ENCODE measurements around the gene CDKN2C.
"Not testable (repeated sequence)": the region's sequence is repeated elsewhere in the genome, so short reads cannot be mapped to it uniquely, and the experiment has no call there.

The CDKN2C gene

DNA sequence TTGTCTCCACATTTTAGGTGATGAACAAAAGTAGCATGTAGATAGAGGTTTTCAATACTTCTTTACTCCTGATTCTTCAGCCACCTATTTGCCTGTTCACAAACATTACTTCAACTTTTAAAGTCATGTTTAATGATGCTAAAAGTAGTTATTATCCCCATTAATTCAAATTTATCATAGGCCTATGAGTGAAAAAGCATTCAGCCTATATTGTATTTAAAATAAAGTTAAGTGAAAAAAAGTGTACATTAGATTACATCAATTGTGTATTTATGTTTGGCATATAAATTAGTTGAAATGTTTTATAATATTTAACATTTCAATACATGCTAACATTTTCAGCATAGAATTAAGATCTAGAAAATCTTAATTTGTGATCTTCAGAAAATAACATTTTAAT lies 10.5 kb downstream of the CDKN2C start:
- DNase-seq: no peak

DNA sequence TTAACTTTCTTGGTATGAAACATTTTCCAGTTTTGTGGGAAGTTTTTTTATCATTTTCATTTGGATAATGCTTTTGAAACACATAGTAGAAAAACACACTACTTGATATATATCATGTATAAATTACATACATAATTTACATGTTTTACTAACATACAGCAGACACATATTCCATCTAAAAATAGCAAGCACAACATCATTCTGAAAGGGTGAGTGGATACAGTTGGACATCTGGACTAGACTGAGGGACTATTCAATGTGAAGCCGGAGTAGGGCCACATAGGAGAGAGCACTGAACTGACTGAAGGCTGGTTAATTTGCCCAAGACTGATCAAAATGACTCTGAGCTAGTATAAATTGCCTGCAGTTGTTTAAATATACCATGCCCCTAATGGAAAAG lies 11.7 kb downstream of the CDKN2C start:
- no peak for DNase-seq

GRCh38 chr1:50982611-50983010 lies 12.6 kb downstream of the CDKN2C start:
- no peak for DNase-seq

DNA sequence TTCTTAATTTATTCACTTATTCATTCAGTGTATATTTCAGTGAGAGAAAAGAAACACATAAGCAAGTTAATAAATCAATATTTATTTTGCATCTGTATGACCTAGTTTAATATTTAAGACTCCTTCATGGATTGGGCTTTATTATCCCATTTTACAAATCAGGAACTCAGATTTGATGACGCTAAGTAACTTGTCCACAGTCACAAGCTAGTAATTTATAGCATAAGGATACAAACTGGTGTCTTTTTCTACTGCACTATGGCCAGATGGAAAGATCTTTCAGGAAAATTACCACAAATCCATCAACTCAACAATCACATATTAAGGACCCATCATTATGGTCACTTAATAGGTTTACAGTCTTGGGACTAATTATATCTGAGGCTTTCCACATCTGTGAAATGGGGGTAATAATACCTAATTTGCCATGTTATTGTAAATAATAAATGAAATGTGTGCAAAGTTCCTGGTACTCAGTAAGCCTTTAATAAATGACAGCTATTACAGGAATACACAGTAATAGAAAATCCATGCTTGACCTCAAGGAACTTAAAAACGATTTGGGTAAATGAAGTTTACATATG lies 13.3 kb downstream of the CDKN2C start:
- DNase-seq: no peak

- DNase-seq: no peak
Measured at GRCh38 chr1:50985094-50985493, 15.0 kb downstream of the CDKN2C start.

DNA sequence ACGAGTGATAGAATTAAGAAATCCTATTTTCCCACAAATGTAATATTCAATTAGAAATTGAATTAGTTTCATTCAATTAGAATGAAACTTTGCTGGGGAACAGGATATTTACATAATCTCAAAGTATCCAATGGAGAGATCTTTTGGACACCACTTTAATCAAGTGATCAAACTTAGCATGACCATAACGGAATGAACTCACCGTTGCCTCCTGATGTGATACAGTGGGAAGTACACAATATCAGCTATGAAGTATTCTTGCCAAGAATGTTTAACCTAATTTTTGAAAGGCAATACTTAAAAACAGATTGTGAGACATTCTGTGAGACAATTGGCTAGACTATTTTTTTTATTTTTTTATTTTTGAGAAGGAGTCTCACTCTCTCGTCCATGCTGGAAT lies 16.6 kb downstream of the CDKN2C start:
- peak in 1 of 4 experiments; percentile 4 for DNase-seq

DNA sequence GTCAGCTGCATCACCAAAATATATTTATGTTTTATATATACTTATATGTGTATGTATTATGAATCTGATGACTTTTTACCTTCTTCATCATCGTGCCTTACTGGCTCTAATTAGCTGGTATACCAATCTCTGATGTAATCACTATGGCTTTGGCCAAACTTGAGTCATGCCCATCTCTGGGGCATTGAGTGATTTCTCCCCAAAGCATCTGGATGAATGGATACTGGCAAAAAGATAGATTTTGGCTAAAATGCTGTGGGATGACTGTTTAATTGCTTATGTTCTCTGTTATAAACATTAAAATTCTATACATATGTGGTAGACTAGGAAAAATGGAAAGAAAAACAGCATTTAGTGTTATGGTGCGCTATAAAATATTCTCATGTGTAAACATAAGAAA lies 19.6 kb downstream of the CDKN2C start:
- no peak for DNase-seq

- no peak for DNase-seq
Measured at GRCh38 chr1:50992532-50993318, 22.7 kb downstream of the CDKN2C start.

GRCh38 chr1:50993645-50994044 lies 23.6 kb downstream of the CDKN2C start:
- DNase-seq: no peak

- DNase-seq: no peak
Measured at GRCh38 chr1:50994997-50995396, 25.0 kb downstream of the CDKN2C start.

GRCh38 chr1:50995651-50996050 lies 25.6 kb downstream of the CDKN2C start:
- no peak for DNase-seq

DNA sequence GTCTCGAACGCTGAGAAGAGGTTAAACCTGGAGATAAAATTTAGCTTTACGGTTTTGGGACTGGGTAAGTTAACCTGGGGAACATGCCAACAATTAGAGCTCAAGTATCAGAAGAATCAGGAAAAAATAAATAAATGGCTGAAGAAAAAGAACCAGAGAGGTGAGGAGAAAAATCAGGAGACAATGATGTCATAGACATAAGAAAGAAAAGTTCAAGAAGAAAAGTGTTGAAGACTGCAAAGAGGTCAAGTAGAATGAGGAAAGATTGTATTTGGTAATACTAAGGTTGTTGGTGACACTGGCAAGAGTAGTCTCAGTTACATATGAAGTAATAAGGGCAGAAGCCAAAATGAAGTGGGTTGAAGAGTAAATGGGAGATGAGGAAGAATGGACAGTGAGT lies 26.0 kb downstream of the CDKN2C start:
- peak in 1 of 4 experiments; percentile 19 for DNase-seq

DNA sequence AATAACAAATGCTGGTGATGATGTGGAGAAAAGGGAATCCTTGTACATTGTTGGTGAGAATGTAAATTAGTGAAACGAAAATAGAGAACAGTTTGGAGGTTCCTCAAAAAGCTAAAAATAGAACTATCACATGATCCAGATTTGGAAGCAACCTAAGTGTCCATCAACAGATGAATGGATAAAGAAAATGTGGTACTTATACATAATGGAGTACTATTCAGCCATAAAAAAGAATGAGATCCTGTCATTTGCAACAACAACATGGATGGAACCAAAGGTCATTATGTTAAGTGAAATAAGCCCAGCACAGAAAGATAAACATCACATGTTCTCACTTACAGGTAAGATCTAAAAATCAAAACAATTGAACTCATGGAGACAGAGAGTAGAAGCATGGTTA lies 29.3 kb downstream of the CDKN2C start:
- peak in 2 of 4 experiments; percentile 13 to 15 for DNase-seq

DNA sequence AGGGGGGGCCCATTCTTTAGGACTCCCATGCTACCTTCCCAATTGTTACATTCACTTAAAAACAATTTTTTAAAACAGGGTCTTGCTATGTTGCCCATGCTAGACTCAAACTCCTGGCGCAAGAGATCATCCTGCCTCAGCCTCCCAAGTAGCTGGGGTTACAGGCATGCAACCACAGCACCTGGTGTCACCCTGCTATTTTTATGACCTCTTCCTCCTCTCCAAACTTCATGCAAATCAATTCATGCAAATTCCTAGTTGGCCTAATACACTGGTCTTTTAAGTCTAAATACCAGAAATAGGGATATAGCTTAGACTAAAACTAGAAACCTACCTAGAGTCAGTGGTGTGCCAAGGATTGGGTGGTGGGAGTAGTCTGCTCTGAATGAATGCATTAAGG lies 30.1 kb downstream of the CDKN2C start:
- no peak for DNase-seq

GRCh38 chr1:51000651-51001050 lies 30.6 kb downstream of the CDKN2C start:
- DNase-seq: no peak

DNA sequence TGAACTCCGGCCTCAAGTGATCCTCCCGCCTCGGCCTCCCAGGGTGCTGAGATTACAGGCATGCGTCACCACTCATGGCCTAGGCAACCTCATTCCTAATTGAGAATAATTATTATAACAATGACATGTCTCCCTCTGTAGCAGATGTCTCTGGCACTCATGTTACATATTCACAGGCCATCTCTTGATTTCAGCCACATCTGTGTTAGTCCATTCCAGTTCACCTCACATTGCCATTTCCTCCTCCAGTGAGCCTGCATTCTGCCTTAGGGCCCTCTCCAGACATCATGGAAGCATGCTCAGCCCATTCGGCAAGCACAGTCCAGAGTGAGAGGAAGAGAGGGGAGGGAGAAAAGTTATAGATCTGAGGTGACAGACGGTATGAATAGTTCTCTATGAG lies 32.5 kb downstream of the CDKN2C start:
- no peak for DNase-seq

GRCh38 chr1:51005549-51005948 lies 35.5 kb downstream of the CDKN2C start:
- DNase-seq: not testable (repeated sequence)

GRCh38 chr1:51009381-51009780 lies 39.3 kb downstream of the CDKN2C start:
- no peak for DNase-seq

GRCh38 chr1:51014878-51015277 lies 44.8 kb downstream of the CDKN2C start:
- DNase-seq: no peak

- DNase-seq: no peak
Measured at GRCh38 chr1:51019811-51020210, 49.8 kb downstream of the CDKN2C start.

Measured in suppressor macrophage (primary cell).